H1 (cell line): ENCODE data around the gene UPF3A. TPM values are rescaled to one million over a fixed set of nuclear protein-coding genes. Genes with fewer than 3 reads are reported as not detected.

Source experiments
- CTCF ChIA-PET: fragments of 300-600 bp; sonication (Branson Sonifier 250); formaldehyde crosslinking; loops from one replicate; lab custom pipeline; 2021; ENCODE audit not compliant: partially characterized antibody; lab: Charles Lee
- POLR2A ChIA-PET: fragments of 300-600 bp; sonication (Branson Sonifier 250); formaldehyde crosslinking; loops from one replicate; lab custom pipeline; 2021; ENCODE audit warnings: inconsistent platforms; ENCODE audit not compliant: partially characterized antibody; lab: Charles Lee
- DNase-seq, 2 experiments: peaks; one replicate each; pipeline versions ENCODE4 v3.0.0 to v3.0.0-alpha.2; 2010 to 2022; ENCODE audit warnings: low spot score in 2 of 2, low read depth in 1 of 2, mixed read lengths in 1 of 2
- FAIRE-seq: peaks from 2 replicates; lab custom pipeline; 2011; peaks lifted over from hg19 to GRCh38; lab: Jason Lieb, UNC
- H2AFZ ChIP-seq: 2 replicates; pipeline ENCODE4 v1.8.1; 2012; ENCODE audit warnings: low read length, inconsistent platforms
- H2AK5ac ChIP-seq: 2 replicates; pipeline ENCODE4 v1.6.1; 2013; ENCODE audit warnings: low read depth, low read length
- H2BK120ac ChIP-seq: replicated peaks from 2 replicates; pipeline ENCODE3; 2013; ENCODE audit warnings: low read depth, low read length, inconsistent platforms
- H2BK12ac ChIP-seq: 2 replicates; pipeline ENCODE4 v1.6.1; 2013; ENCODE audit warnings: low read depth, low read length
- H2BK15ac ChIP-seq: 2 replicates; pipeline ENCODE4 v1.6.1; 2013; ENCODE audit warnings: low read length
- H2BK20ac ChIP-seq: 2 replicates; pipeline ENCODE4 v1.6.1; 2013; ENCODE audit warnings: low read length
- H2BK5ac ChIP-seq: 2 replicates; pipeline ENCODE4 v1.6.1; 2013; ENCODE audit warnings: low read depth, low read length
- H3K14ac ChIP-seq: 2 replicates; pipeline ENCODE4 v1.6.1; 2013; ENCODE audit warnings: inconsistent platforms; ENCODE audit not compliant: insufficient read length
- H3K18ac ChIP-seq: 2 replicates; pipeline ENCODE4 v1.6.1; 2013; ENCODE audit warnings: low read length; ENCODE audit errors: extremely low read depth
- H3K23ac ChIP-seq: 2 replicates; pipeline ENCODE4 v1.6.1; 2013; ENCODE audit warnings: inconsistent platforms; ENCODE audit not compliant: insufficient read length
- H3K23me2 ChIP-seq: 2 replicates; pipeline ENCODE4 v1.6.1; 2013; ENCODE audit warnings: low read depth, low read length
- H3K27ac ChIP-seq: 2 replicates; pipeline ENCODE4 v1.6.1; 2011; ENCODE audit warnings: low read depth, low read length, inconsistent platforms
- H3K27me3 ChIP-seq, 4 experiments: replicated peaks in 1 of 4; 1 replicate in 1 of 4; 2 replicates in 3 of 4; pipeline versions ENCODE4 v1.6.1 to v1.8.1; 2011 to 2013; ENCODE audit warnings: low read length in 3 of 4, mild to moderate bottlenecking in 3 of 4, inconsistent platforms in 2 of 4, mixed read lengths in 2 of 4, moderate library complexity in 1 of 4; ENCODE audit not compliant: control insufficient read depth in 3 of 4, insufficient read depth in 3 of 4; ENCODE audit errors: extremely low read depth in 1 of 4
- H3K36me3 ChIP-seq, 4 experiments: 2 replicates each; pipeline versions ENCODE4 v1.6.1 to v1.8.1; 2011 to 2013; ENCODE audit warnings: mild to moderate bottlenecking in 4 of 4, low read length in 3 of 4, moderate library complexity in 2 of 4, control low read depth in 1 of 4, inconsistent platforms in 1 of 4; ENCODE audit not compliant: insufficient read depth in 4 of 4, control insufficient read depth in 2 of 4
- H3K4ac ChIP-seq: replicated peaks from 2 replicates; pipeline ENCODE3; 2013; ENCODE audit warnings: low read length, low read depth, mixed read lengths, inconsistent platforms; ENCODE audit not compliant: insufficient read length
- H3K4me1 ChIP-seq, 4 experiments: replicated peaks in 1 of 4; 1 replicate in 1 of 4; 2 replicates in 3 of 4; pipeline versions ENCODE4 v1.6.1 to v1.8.1; 2011 to 2013; ENCODE audit warnings: low read length in 3 of 4, inconsistent platforms in 2 of 4, mixed read lengths in 1 of 4; ENCODE audit not compliant: insufficient read depth in 4 of 4, control insufficient read depth in 3 of 4
- H3K4me2 ChIP-seq, 2 experiments: 2 replicates each; pipeline versions ENCODE4 v1.6.1 to v1.8.1; 2011 to 2013; ENCODE audit warnings: low read depth in 2 of 2, low read length in 2 of 2, control low read depth in 1 of 2, inconsistent platforms in 1 of 2, mild to moderate bottlenecking in 1 of 2; ENCODE audit not compliant: insufficient read depth in 1 of 2
- H3K4me3 ChIP-seq, 4 experiments: fragments of 200-600, 300-600 bp in 1 of 4; sonication (generic), shearing (Covaris generic), sonication (Bioruptor Twin) in 1 of 4; 2 replicates each; pipeline versions ENCODE4 v1.5.1 to v1.8.1; 2011 to 2016; ENCODE audit warnings: low read length in 4 of 4, low read depth in 3 of 4, control low read depth in 2 of 4, inconsistent platforms in 2 of 4, mild to moderate bottlenecking in 2 of 4, mixed read lengths in 1 of 4, moderate library complexity in 1 of 4; ENCODE audit not compliant: insufficient read depth in 2 of 4; ENCODE audit errors: extremely low read depth in 1 of 4
- H3K56ac ChIP-seq: replicated peaks from 2 replicates; pipeline ENCODE3; 2013; ENCODE audit warnings: low read depth, mild to moderate bottlenecking, mixed read lengths, low read length, inconsistent platforms; ENCODE audit not compliant: insufficient read length
- H3K79me1 ChIP-seq: 2 replicates; pipeline ENCODE4 v1.6.1; 2013; ENCODE audit warnings: low read depth, low read length, control low read depth
- H3K79me2 ChIP-seq, 2 experiments: 2 replicates each; pipeline versions ENCODE4 v1.6.1 to v1.8.1; 2012 to 2013; ENCODE audit warnings: low read length in 2 of 2, mild to moderate bottlenecking in 2 of 2, inconsistent platforms in 1 of 2; ENCODE audit not compliant: insufficient read depth in 2 of 2, control insufficient read depth in 1 of 2
- H3K9ac ChIP-seq, 4 experiments: replicated peaks in 1 of 4; 1 replicate in 1 of 4; 2 replicates in 3 of 4; pipeline versions ENCODE4 v1.6.1 to v1.8.1; 2011 to 2013; ENCODE audit warnings: low read depth in 3 of 4, low read length in 3 of 4, control low read depth in 2 of 4, mild to moderate bottlenecking in 2 of 4, moderate library complexity in 2 of 4, inconsistent platforms in 1 of 4; ENCODE audit errors: extremely low read depth in 1 of 4
- H3K9me3 ChIP-seq, 2 experiments: 2 replicates each; pipeline versions ENCODE4 v1.6.1 to v1.8.1; 2012 to 2013; ENCODE audit warnings: mild to moderate bottlenecking in 2 of 2, moderate library complexity in 2 of 2, control low read depth in 1 of 2, inconsistent platforms in 1 of 2, low read depth in 1 of 2, low read length in 1 of 2, mixed read lengths in 1 of 2; ENCODE audit not compliant: insufficient read depth in 2 of 2
- H4K20me1 ChIP-seq, 2 experiments: replicated peaks in 1 of 2; 2 replicates each; pipeline versions ENCODE3 to v1.8.1; 2011 to 2013; ENCODE audit warnings: inconsistent platforms in 2 of 2, low read length in 2 of 2, mild to moderate bottlenecking in 1 of 2; ENCODE audit not compliant: insufficient read depth in 2 of 2, control insufficient read depth in 1 of 2
- H4K5ac ChIP-seq: 2 replicates; pipeline ENCODE4 v1.6.1; 2013; ENCODE audit warnings: low read length, low read depth, mixed read lengths, inconsistent platforms; ENCODE audit not compliant: insufficient read length
- H4K8ac ChIP-seq: 2 replicates; pipeline ENCODE4 v1.8.0; 2013; ENCODE audit warnings: mild to moderate bottlenecking, moderate library complexity, low read length, inconsistent platforms; ENCODE audit not compliant: insufficient read depth; ENCODE audit errors: extremely low read depth
- H4K91ac ChIP-seq: replicated peaks from 2 replicates; pipeline ENCODE3; 2013; ENCODE audit warnings: low read length, mixed read lengths, inconsistent platforms; ENCODE audit not compliant: insufficient read length
- ATF3 ChIP-seq: IDR thresholded peaks from 2 replicates; pipeline ENCODE4 v1.6.1; 2011; ENCODE audit warnings: low read depth, mild to moderate bottlenecking, low read length; ENCODE audit not compliant: insufficient read depth
- BRCA1 ChIP-seq: IDR thresholded peaks from 2 replicates; pipeline ENCODE4 v1.6.1; 2012; ENCODE audit warnings: low read depth, low read length, improper control_type of control experiment
- CBX5 ChIP-seq: fragments of 300-800, 300-1000 bp; sonication (generic); IDR thresholded peaks from 2 replicates; pipeline ENCODE4 v1.7.1; 2016; ENCODE audit warnings: antibody characterized with exemption, low read length, low read depth
- EGR1 ChIP-seq: IDR thresholded peaks from 2 replicates; pipeline ENCODE4 v1.6.1; 2011; ENCODE audit warnings: low read depth, low read length, borderline replicate concordance
- GABPA ChIP-seq: IDR thresholded peaks from 2 replicates; pipeline ENCODE4 v1.6.1; 2011; ENCODE audit warnings: mild to moderate bottlenecking, low read length, moderate library complexity, borderline replicate concordance; ENCODE audit not compliant: insufficient read depth
- HDAC6 ChIP-seq: IDR thresholded peaks from one replicate; pipeline ENCODE4 v1.7.1; 2012; ENCODE audit warnings: low read depth, mild to moderate bottlenecking, inconsistent platforms, low read length, moderate library complexity
- MAFK ChIP-seq: IDR thresholded peaks from 2 replicates; pipeline ENCODE4 v1.6.1; 2012; ENCODE audit warnings: low read depth, mild to moderate bottlenecking, improper control_type of control experiment, low read length
- POLR2A ChIP-seq, 2 experiments: IDR thresholded peaks; 1 replicate in 1 of 2; 2 replicates in 1 of 2; pipeline ENCODE4 v1.6.1; 2011; ENCODE audit warnings: low read depth in 2 of 2, low read length in 2 of 2, mild to moderate bottlenecking in 2 of 2; ENCODE audit errors: control extremely low read depth in 1 of 2
- POU5F1 ChIP-seq: IDR thresholded peaks from 2 replicates; pipeline ENCODE4 v1.6.1; 2011; ENCODE audit warnings: low read depth, mild to moderate bottlenecking, low read length, moderate library complexity
- SIN3A ChIP-seq, 2 experiments: IDR thresholded peaks in 1 of 2; conservative IDR thresholded peaks in 1 of 2; 2 replicates each; pipeline ENCODE4 v1.6.1; 2011 to 2012; ENCODE audit warnings: low read length in 2 of 2, improper control_type of control experiment in 1 of 2, low read depth in 1 of 2, mild to moderate bottlenecking in 1 of 2
- SP2 ChIP-seq: IDR thresholded peaks from 2 replicates; pipeline ENCODE4 v1.6.1; 2012; ENCODE audit warnings: mild to moderate bottlenecking, low read length, inconsistent platforms
- TAF1 ChIP-seq: IDR thresholded peaks from 2 replicates; pipeline ENCODE4 v1.6.1; 2011; ENCODE audit warnings: mild to moderate bottlenecking, low read depth, low read length
- USF2 ChIP-seq: IDR thresholded peaks from 2 replicates; pipeline ENCODE4 v1.6.1; 2011; ENCODE audit warnings: low read length, improper control_type of control experiment
- WGBS, 2 experiments: shearing (Covaris generic) in 1 of 2; methylation state at CpG; one replicate each; pipeline versions ENCODE4 v1.1.6 to v1.1.7; 2013 to 2015; ENCODE audit warnings: low lambda C conversion rate in 2 of 2, mixed read lengths in 2 of 2, inconsistent platforms in 1 of 2, low coverage in 1 of 2, missing lambda C conversion rate in 1 of 2; ENCODE audit not compliant: insufficient replicate concordance in 2 of 2, insufficient coverage in 1 of 2, insufficient read length in 1 of 2; ENCODE audit errors: extremely low coverage in 1 of 2, missing lambda C conversion rate in 1 of 2; 5-methylcytosine and 5-hydroxymethylcytosine counted together
- polyA plus RNA-seq, 7 experiments: library from polyadenylated mRNA; depleted of rRNA in 3 of 7; stranded (reverse) in 5 of 7; unstranded in 2 of 7; fragments of >200 nt in 5 of 7; fragments of 200-250 nt in 2 of 7; gene quantifications; 1 replicate in 5 of 7; 2 replicates in 1 of 7; 4 replicates in 1 of 7; pipeline versions ENCODE4 v1.2.1 to v1.2.3, GENCODE V29; 2011 to 2013; ENCODE audit warnings: missing spikeins in 2 of 7, mixed read lengths in 2 of 7
- total RNA-seq: library from RNA; stranded (reverse); fragmentation: NEBNext Ultra II Directional; extraction: Animal tissue kit (Norgen Biotek cat#: 25700); gene quantifications from 2 replicates; pipeline ENCODE4 v1.2.1, GENCODE V29; 2021

UPF3A gene
- total and polyA plus RNA-seq, 2 of the 8 experiments (the other 6 are each of a cell fraction or from before 2014, with no cell fraction given): 47.1 to 58.2 TPM

- Histone ChIP-seq H3K56ac (no peak overlapping the region), H2BK15ac (no peak overlapping the region), H2AFZ (no peak overlapping the region), H3K4me1 (0 out of 7 replicates have a peak, but pooled peaks cover 0 to 3% (median 0%) of the 10 kb centered on the region in 4 experiments), H3K18ac (no peak overlapping the region), H3K4me3 (no peak overlapping the region), H3K4me2 (no peak overlapping the region), H4K8ac (no peak overlapping the region), H3K27me3 (no peaks in the 10 kb centered on the region), H4K5ac (no peak overlapping the region), H3K79me1 (peaks cover 2% of the 10 kb centered on the region; the same call in 1 of the 2 replicates), H2BK5ac (no peak overlapping the region), H3K23ac (no peak overlapping the region), H3K14ac (no peak overlapping the region), H3K27ac (no peak overlapping the region), H4K91ac (no peak overlapping the region), H3K36me3 (peaks cover 5 to 35% (median 19%) of the 10 kb centered on the region in 4 experiments), H2BK12ac (no peak overlapping the region), H2AK5ac (no peak overlapping the region), H2BK20ac (no peak overlapping the region), H3K9me3 (no peaks in the 10 kb centered on the region), H4K20me1 (peaks cover 1 to 9% of the 10 kb centered on the region in 2 experiments), H3K4ac (no peak overlapping the region), H3K23me2 (peaks cover 3% of the 10 kb centered on the region; the same call in 1 of the 2 replicates), H3K79me2 (peaks cover 10 to 60% of the 10 kb centered on the region in 2 experiments), H3K9ac (no peak overlapping the region), H2BK120ac (no peak overlapping the region)
- CTCF ChIA-PET: interaction anchor here (1.3 to 4.9 kb wide), 2 partner anchors 21 to 23 kb away, joined by 6 to 17 read pairs; no protein-coding TSS in a partner anchor
- POLR2A ChIA-PET: interaction anchor here (0.7 to 7.8 kb wide), 4 partner anchors 9 to 39 kb away, joined by 4 to 51 read pairs (median 4); partner anchors contain the start of gene UPF3A
- 88% methylated on average over 1 of the region's 1 CpG; no CpG with 5 or more reads in 1 of the 2 experiments for WGBS, 2 experiments
- no peak for DNase-seq
- FAIRE-seq: no peak
- TF ChIP-seq USF2 (no peak), POU5F1 (no peak), TAF1 (no peak), BRCA1 (no peak), GABPA (no peak), EGR1 (no peak), SIN3A (conservative IDR thresholded peaks at IDR 0.05 in 1 of 2, IDR thresholded peaks at IDR 0.05 in 1 of 2; ENCODE audit: low read depth in 1 of 2, low read length in 2 of 2) (no peak), SP2 (no peak), POLR2A (IDR thresholded peaks at IDR 0.05; ENCODE audit: control extremely low read depth in 1 of 2, low read depth in 2 of 2, low read length in 2 of 2) (no peak), HDAC6 (no peak), CBX5 (no peak), ATF3 (no peak), MAFK (no peak)
Observed at GRCh38 chr13:114318624-114319023, 37.2 kb downstream of the UPF3A start.
